ENCODE results near the gene DACH1.

Gene DACH1

DNA sequence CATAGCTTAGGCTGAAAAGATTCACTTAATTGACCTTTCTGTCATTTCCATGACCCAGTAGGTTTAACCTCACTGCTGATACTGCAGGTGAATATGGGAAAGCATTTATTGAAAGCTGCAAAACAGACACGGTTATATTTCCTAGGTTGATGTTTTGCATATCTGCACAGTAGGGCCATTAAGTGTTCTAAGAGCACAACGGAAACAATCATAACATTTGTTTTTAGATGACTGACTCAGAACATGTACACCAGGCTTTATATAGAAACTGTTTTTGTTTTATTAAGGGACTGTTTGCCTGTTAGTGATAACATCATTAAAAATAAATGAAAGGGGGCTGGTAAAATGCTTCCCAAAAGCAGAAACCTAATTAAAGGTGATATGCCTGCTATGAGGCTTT is 367.8 kb downstream of the DACH1 start:
- Histone ChIP-seq H3K4me3 (ENCODE audit: low read length) (no peak overlapping the region), H2BK120ac (ENCODE audit: low read depth, low read length) (no peak overlapping the region), H3K9ac (ENCODE audit: low read length) (no peak overlapping the region), H3K79me1 (ENCODE audit: low read length) (no peaks in the 10 kb centered on the region), H3K56ac (ENCODE audit: low read length) (no peak overlapping the region), H2BK5ac (ENCODE audit: low read length) (no peak overlapping the region), H3K27me3 (ENCODE audit: insufficient read depth, low read length, poor library complexity) (no peaks in the 10 kb centered on the region), H3K79me2 (ENCODE audit: control insufficient read depth, insufficient read depth, low read length) (no peaks in the 10 kb centered on the region), H2BK15ac (replicated peaks; ENCODE audit: low read depth) (no peak overlapping the region), H3K18ac (ENCODE audit: low read length) (no peak overlapping the region), H3K36me3 (ENCODE audit: control insufficient read depth, insufficient read depth, low read length) (no peaks in the 10 kb centered on the region), H3K4me1 (ENCODE audit: control insufficient read depth, low read depth, low read length) (no peaks in the 10 kb centered on the region), H3K27ac (ENCODE audit: low read depth, low read length) (no peak overlapping the region), H3K23ac (ENCODE audit: low read length) (no peak overlapping the region), H4K5ac (ENCODE audit: low read length) (no peak overlapping the region), H3K4ac (ENCODE audit: low read depth, low read length) (no peak overlapping the region), H4K8ac (ENCODE audit: low read depth, low read length) (no peak overlapping the region), H3K4me2 (ENCODE audit: low read length) (no peak overlapping the region), H2AK5ac (ENCODE audit: low read length) (no peak overlapping the region)
- DNase-seq, result no peak
- no CpG with 5 or more reads among the region's 2 CpGs for WGBS (ENCODE audit: extremely low coverage, insufficient coverage, low lambda C conversion rate)

DNA sequence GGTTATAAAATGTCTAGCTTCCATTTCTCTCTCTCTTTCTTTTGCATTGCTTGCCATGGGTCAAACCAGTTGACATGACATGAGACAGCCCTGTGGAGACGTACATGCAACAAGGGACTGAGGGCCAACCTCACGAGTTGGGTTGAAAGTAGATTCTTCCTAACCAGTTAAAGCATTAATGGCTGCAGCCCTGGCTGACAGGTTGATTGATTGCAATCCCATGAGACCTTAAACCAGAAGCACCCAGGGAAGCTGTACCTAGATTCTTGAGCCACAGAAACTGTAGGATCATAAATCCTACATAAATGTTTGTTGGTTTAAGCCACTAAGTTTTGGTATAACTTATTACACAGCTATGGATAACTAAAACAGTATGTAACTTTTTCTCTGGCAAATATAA is 373.8 kb downstream of the DACH1 start:
- Histone ChIP-seq H2AK5ac (ENCODE audit: low read length) (no peak overlapping the region), H3K79me1 (ENCODE audit: low read length) (no peaks in the 10 kb centered on the region), H3K36me3 (ENCODE audit: control insufficient read depth, insufficient read depth, low read length) (no peaks in the 10 kb centered on the region), H3K56ac (ENCODE audit: low read length) (no peak overlapping the region), H3K4me3 (ENCODE audit: low read length) (no peak overlapping the region), H3K27me3 (ENCODE audit: insufficient read depth, low read length, poor library complexity) (no peaks in the 10 kb centered on the region), H3K4ac (ENCODE audit: low read depth, low read length) (no peak overlapping the region), H3K9ac (ENCODE audit: low read length) (no peak overlapping the region), H4K5ac (ENCODE audit: low read length) (no peak overlapping the region), H3K23ac (ENCODE audit: low read length) (no peak overlapping the region), H2BK15ac (replicated peaks; ENCODE audit: low read depth) (no peak overlapping the region), H3K18ac (ENCODE audit: low read length) (no peak overlapping the region), H3K4me2 (ENCODE audit: low read length) (no peak overlapping the region), H2BK5ac (ENCODE audit: low read length) (no peak overlapping the region), H3K79me2 (ENCODE audit: control insufficient read depth, insufficient read depth, low read length) (no peaks in the 10 kb centered on the region), H4K8ac (ENCODE audit: low read depth, low read length) (no peak overlapping the region), H2BK120ac (ENCODE audit: low read depth, low read length) (no peak overlapping the region), H3K27ac (ENCODE audit: low read depth, low read length) (no peak overlapping the region), H3K4me1 (ENCODE audit: control insufficient read depth, low read depth, low read length) (no peaks in the 10 kb centered on the region)
- no peak for DNase-seq
- no CpG with 5 or more reads among the region's 2 CpGs for WGBS (ENCODE audit: extremely low coverage, insufficient coverage, low lambda C conversion rate)

DNA sequence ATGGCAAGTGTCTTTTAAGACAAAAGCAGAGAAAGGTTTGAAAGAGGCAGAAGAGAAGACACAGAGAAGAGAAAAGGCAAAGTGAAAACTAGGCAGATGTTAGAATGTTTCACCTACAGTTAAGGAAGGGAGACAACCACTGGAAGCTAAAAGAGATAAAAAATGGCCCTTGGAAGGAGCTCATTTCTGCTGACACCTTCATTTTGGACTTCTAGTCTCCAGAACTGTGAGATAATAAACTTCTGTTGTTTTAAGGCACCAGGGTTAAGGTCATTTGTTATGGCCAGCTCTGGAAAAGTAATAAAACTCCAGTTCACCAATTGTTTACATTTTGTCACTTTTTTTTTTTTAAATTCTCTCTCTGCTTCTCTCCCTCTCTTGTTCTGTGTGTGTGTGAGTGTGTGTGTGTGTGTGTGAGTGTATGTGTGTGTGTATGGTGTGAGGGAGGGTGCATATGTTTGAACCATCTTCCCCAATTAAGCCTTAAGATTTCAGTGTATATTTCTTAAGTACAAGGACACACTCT is 374.6 kb downstream of the DACH1 start:
- no peak overlapping the region for H4K5ac ChIP-seq (ENCODE audit: low read length)
- no peaks in the 10 kb centered on the region for H3K79me1 ChIP-seq (ENCODE audit: low read length)
- H3K9ac ChIP-seq (ENCODE audit: low read length), result no peak overlapping the region
- no peak overlapping the region for H3K27ac ChIP-seq (ENCODE audit: low read depth, low read length)
- no peak overlapping the region for H2AK5ac ChIP-seq (ENCODE audit: low read length)
- H2BK5ac ChIP-seq (ENCODE audit: low read length), result no peak overlapping the region
- H2BK120ac ChIP-seq (ENCODE audit: low read depth, low read length), result no peak overlapping the region
- no peak overlapping the region for H3K18ac ChIP-seq (ENCODE audit: low read length)
- no peak overlapping the region for H4K8ac ChIP-seq (ENCODE audit: low read depth, low read length)
- no peak overlapping the region for H3K56ac ChIP-seq (ENCODE audit: low read length)
- H3K79me2 ChIP-seq (ENCODE audit: control insufficient read depth, insufficient read depth, low read length), result no peaks in the 10 kb centered on the region
- no peak overlapping the region for H3K23ac ChIP-seq (ENCODE audit: low read length)
- H3K4ac ChIP-seq (ENCODE audit: low read depth, low read length), result no peak overlapping the region
- H3K27me3 ChIP-seq (ENCODE audit: insufficient read depth, low read length, poor library complexity), result no peaks in the 10 kb centered on the region
- no peaks in the 10 kb centered on the region for H3K4me1 ChIP-seq (ENCODE audit: control insufficient read depth, low read depth, low read length)
- DNase-seq, result no peak
- H3K36me3 ChIP-seq (ENCODE audit: control insufficient read depth, insufficient read depth, low read length), result no peaks in the 10 kb centered on the region
- no peak overlapping the region for H2BK15ac ChIP-seq (replicated peaks; ENCODE audit: low read depth)
- no peak overlapping the region for H3K4me3 ChIP-seq (ENCODE audit: low read length)
- no peak overlapping the region for H3K4me2 ChIP-seq (ENCODE audit: low read length)

DNA sequence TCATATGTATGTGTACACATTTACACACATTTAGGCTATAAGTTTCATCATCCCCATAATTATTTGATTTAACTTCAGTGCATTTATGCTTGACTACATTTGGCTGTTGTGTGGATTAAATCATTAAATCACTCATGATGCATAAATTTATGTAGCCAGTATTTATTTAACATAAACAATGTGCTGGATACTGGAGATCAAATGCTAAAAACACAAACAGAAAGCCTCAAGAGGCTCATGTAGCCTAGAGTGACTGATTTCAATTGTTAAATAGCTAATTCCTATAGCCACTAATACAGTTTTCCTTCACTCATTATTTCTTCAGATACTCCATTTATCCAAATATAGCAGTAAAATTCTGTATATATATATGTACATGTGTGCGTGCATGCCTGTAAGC is 376.0 kb downstream of the DACH1 start:
- Histone ChIP-seq H2BK15ac (replicated peaks; ENCODE audit: low read depth) (no peak overlapping the region), H3K56ac (ENCODE audit: low read length) (no peak overlapping the region), H4K8ac (ENCODE audit: low read depth, low read length) (no peak overlapping the region), H3K9ac (ENCODE audit: low read length) (no peak overlapping the region), H3K4me2 (ENCODE audit: low read length) (no peak overlapping the region), H3K27ac (ENCODE audit: low read depth, low read length) (no peak overlapping the region), H3K4me3 (ENCODE audit: low read length) (no peak overlapping the region), H2BK120ac (ENCODE audit: low read depth, low read length) (no peak overlapping the region), H3K79me1 (ENCODE audit: low read length) (no peaks in the 10 kb centered on the region), H3K36me3 (ENCODE audit: control insufficient read depth, insufficient read depth, low read length) (no peaks in the 10 kb centered on the region), H3K4ac (ENCODE audit: low read depth, low read length) (no peak overlapping the region), H3K4me1 (ENCODE audit: control insufficient read depth, low read depth, low read length) (no peaks in the 10 kb centered on the region), H3K23ac (ENCODE audit: low read length) (no peak overlapping the region), H3K79me2 (ENCODE audit: control insufficient read depth, insufficient read depth, low read length) (no peaks in the 10 kb centered on the region), H3K27me3 (ENCODE audit: insufficient read depth, low read length, poor library complexity) (no peaks in the 10 kb centered on the region), H2BK5ac (ENCODE audit: low read length) (no peak overlapping the region), H4K5ac (ENCODE audit: low read length) (no peak overlapping the region), H2AK5ac (ENCODE audit: low read length) (no peak overlapping the region), H3K18ac (ENCODE audit: low read length) (no peak overlapping the region)
- WGBS (ENCODE audit: extremely low coverage, insufficient coverage, low lambda C conversion rate), result no CpG with 5 or more reads among the region's 1 CpG
- DNase-seq, result no peak

DNA sequence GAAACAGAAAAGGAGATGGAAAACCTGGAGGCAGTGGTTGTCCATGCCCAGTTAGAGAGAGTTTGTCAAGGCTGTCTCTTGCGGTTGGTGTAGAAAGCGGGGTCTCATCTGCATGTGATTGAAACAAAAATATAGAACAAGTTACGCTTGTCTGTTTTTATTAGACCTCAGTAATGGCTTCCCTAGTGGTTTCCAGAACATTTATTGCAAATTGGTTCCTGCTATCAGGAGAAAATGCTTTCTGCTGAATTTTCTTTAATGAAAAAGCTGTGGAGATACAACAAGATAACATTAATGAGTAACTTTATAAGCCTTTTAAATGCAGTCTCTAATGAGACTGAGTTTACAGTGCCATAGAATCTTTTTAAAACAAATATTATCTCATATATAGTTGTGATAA is 378.0 kb downstream of the DACH1 start:
- no peak overlapping the region for H3K4ac ChIP-seq (ENCODE audit: low read depth, low read length)
- no peak overlapping the region for H3K56ac ChIP-seq (ENCODE audit: low read length)
- H2AK5ac ChIP-seq (ENCODE audit: low read length), result no peak overlapping the region
- H4K5ac ChIP-seq (ENCODE audit: low read length), result no peak overlapping the region
- no peak overlapping the region for H3K23ac ChIP-seq (ENCODE audit: low read length)
- no peaks in the 10 kb centered on the region for H3K4me1 ChIP-seq (ENCODE audit: control insufficient read depth, low read depth, low read length)
- no peak overlapping the region for H2BK15ac ChIP-seq (replicated peaks; ENCODE audit: low read depth)
- H3K36me3 ChIP-seq (ENCODE audit: control insufficient read depth, insufficient read depth, low read length), result no peaks in the 10 kb centered on the region
- no peak overlapping the region for H3K9ac ChIP-seq (ENCODE audit: low read length)
- no peak overlapping the region for H3K4me2 ChIP-seq (ENCODE audit: low read length)
- H3K27me3 ChIP-seq (ENCODE audit: insufficient read depth, low read length, poor library complexity), result no peaks in the 10 kb centered on the region
- H2BK5ac ChIP-seq (ENCODE audit: low read length), result no peak overlapping the region
- H3K79me1 ChIP-seq (ENCODE audit: low read length), result no peaks in the 10 kb centered on the region
- H2BK120ac ChIP-seq (ENCODE audit: low read depth, low read length), result no peak overlapping the region
- H4K8ac ChIP-seq (ENCODE audit: low read depth, low read length), result no peak overlapping the region
- no CpG with 5 or more reads among the region's 3 CpGs for WGBS (ENCODE audit: extremely low coverage, insufficient coverage, low lambda C conversion rate)
- H3K4me3 ChIP-seq (ENCODE audit: low read length), result no peak overlapping the region
- H3K27ac ChIP-seq (ENCODE audit: low read depth, low read length), result no peak overlapping the region
- no peak for DNase-seq
- H3K18ac ChIP-seq (ENCODE audit: low read length), result no peak overlapping the region
- H3K79me2 ChIP-seq (ENCODE audit: control insufficient read depth, insufficient read depth, low read length), result no peaks in the 10 kb centered on the region

DNA sequence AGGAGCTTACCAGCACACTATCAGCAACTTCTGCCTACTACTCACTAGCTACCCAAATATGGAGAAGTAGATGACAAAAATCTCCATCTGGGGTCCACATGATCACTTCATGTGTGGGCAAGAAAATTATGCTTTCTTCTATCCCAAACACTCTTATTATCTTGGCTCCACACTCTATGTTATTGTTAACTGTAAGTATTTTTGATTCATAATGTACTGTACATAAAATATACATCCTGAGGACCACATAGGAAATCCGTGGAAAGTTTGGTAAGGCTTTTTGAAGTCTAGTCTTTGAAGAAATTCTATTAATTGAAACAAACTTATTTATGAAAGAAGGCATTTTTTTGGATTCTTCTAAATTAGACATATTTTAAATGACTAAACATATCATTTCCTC is 378.8 kb downstream of the DACH1 start:
- no peak overlapping the region for H2AK5ac ChIP-seq (ENCODE audit: low read length)
- no peak overlapping the region for H3K4me2 ChIP-seq (ENCODE audit: low read length)
- no peaks in the 10 kb centered on the region for H3K4me1 ChIP-seq (ENCODE audit: control insufficient read depth, low read depth, low read length)
- no peaks in the 10 kb centered on the region for H3K79me1 ChIP-seq (ENCODE audit: low read length)
- no peak overlapping the region for H2BK120ac ChIP-seq (ENCODE audit: low read depth, low read length)
- H4K5ac ChIP-seq (ENCODE audit: low read length), result no peak overlapping the region
- H2BK5ac ChIP-seq (ENCODE audit: low read length), result no peak overlapping the region
- H4K8ac ChIP-seq (ENCODE audit: low read depth, low read length), result no peak overlapping the region
- no peak overlapping the region for H3K56ac ChIP-seq (ENCODE audit: low read length)
- H3K27me3 ChIP-seq (ENCODE audit: insufficient read depth, low read length, poor library complexity), result no peaks in the 10 kb centered on the region
- no peak overlapping the region for H3K18ac ChIP-seq (ENCODE audit: low read length)
- no peak for DNase-seq
- no peak overlapping the region for H2BK15ac ChIP-seq (replicated peaks; ENCODE audit: low read depth)
- no CpG with 5 or more reads among the region's 1 CpG for WGBS (ENCODE audit: extremely low coverage, insufficient coverage, low lambda C conversion rate)
- no peak overlapping the region for H3K23ac ChIP-seq (ENCODE audit: low read length)
- no peaks in the 10 kb centered on the region for H3K79me2 ChIP-seq (ENCODE audit: control insufficient read depth, insufficient read depth, low read length)
- no peak overlapping the region for H3K9ac ChIP-seq (ENCODE audit: low read length)
- H3K4ac ChIP-seq (ENCODE audit: low read depth, low read length), result no peak overlapping the region
- no peak overlapping the region for H3K27ac ChIP-seq (ENCODE audit: low read depth, low read length)
- H3K4me3 ChIP-seq (ENCODE audit: low read length), result no peak overlapping the region
- H3K36me3 ChIP-seq (ENCODE audit: control insufficient read depth, insufficient read depth, low read length), result no peaks in the 10 kb centered on the region
